ENCODE measurements around the gene HDAC5. TPM values are rescaled to one million over a fixed set of nuclear protein-coding genes. Genes with fewer than 3 reads are reported as not detected.

The HDAC5 gene
- total RNA-seq, 4 donors from 2014 or later = 23.3 to 91.7 (median 42.4) TPM

DNA sequence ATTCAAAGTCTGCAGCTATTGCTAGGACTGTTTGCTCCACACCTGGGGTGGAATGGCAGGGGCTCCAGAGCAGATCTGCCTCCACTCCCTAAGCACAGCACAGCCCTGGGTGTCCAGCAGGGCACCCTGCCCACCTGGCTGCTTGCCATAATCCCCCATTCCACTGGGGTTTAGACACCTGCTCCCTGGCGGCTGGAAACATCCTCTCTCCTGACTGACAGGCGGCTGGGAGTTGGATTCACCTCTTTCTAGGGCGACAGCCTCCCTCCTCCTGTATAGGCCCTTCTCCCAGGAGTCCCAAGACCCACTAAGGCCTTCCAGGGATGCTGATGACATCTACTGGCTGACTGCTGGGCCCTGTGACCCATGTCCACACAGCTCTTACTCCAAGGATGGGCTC is 18.0 kb downstream of the HDAC5 start:
- TF ChIP-seq, protein P1, sequence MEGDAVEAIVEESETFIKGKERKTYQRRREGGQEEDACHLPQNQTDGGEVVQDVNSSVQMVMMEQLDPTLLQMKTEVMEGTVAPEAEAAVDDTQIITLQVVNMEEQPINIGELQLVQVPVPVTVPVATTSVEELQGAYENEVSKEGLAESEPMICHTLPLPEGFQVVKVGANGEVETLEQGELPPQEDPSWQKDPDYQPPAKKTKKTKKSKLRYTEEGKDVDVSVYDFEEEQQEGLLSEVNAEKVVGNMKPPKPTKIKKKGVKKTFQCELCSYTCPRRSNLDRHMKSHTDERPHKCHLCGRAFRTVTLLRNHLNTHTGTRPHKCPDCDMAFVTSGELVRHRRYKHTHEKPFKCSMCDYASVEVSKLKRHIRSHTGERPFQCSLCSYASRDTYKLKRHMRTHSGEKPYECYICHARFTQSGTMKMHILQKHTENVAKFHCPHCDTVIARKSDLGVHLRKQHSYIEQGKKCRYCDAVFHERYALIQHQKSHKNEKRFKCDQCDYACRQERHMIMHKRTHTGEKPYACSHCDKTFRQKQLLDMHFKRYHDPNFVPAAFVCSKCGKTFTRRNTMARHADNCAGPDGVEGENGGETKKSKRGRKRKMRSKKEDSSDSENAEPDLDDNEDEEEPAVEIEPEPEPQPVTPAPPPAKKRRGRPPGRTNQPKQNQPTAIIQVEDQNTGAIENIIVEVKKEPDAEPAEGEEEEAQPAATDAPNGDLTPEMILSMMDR (IDR thresholded peaks at IDR 0.05; ENCODE audit: low read depth) = no peak

DNA sequence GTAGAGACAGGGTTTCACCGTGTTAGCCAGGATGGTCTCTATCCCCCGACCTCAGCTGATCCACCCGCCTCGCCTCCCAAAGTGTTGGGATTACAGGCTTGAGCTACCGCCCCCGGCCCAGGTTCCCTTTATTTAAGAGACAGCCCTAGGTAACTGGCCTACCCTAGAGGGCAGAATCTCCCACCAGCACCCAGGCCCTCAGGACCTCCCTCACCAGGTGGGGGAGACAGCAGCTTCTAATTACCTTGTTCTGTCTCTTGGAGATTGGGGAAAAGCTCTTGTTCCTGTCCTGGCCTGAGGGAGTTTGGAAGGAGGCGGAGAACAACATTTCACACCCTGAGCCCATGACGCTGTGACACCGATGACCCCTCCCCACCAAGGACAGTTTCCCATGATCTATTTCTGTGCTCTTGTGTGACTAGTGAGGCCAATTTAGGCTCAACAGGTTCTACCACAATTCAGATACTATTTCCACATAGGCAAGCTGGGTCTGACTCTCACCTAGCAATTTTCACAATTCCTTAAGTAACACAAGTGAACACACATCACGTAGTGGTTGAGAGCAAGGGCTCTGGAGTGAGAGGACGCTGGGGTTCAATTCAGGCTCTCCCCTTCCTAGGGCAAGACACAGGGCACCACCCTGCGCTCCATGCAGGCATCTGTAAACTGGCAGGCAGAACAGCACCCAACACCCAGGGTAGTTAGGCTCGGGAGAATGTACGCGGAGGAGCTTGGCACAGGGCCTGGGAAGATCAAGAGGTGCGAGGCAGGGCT is 20.4 kb downstream of the HDAC5 start:
- TF ChIP-seq, protein P1 (IDR thresholded peaks at IDR 0.05; ENCODE audit: low read depth) = no peak

DNA sequence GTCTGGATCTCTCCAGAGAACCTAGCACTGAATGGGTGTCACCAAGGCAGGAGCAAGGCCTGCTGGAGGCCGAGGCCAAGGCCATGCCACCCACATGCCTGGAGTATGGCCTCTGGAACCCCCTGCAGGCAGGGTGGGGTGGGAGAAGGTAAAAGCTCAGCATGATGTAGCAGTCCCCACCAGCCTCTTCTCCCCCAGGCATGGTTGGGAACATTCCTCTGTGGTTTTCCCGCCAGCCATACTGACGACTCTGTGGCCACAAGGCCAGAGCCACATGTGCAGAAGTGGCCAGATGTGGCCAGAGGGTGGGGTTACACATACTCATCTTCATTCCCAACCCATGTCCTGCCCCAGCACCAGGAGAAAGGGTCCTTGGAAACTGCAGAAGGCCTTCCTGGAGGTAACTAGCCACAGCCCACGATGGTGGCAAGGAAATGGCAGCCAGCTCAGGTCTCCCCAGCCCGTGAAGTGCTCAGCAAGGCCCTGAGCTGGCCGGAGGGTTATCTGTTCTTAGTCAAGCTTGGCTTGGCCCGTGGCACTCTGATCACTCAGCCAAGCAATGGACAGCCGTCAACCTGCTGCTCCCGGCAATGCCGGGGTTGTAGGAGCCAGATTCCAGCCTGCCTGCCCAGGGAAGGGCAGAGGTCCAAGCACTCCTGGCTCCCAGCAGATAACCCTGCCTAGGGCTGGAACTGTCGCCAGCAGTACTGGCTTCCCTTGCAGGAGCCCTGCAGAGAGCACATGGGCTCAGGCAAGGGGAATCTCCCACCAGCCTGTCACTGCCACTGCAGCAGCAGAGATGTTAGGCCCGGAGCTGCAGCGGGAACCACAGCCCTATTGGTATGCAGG is 26.1 kb downstream of the HDAC5 start:
- TF ChIP-seq, protein P1 (IDR thresholded peaks at IDR 0.05; ENCODE audit: low read depth) = no peak

DNA sequence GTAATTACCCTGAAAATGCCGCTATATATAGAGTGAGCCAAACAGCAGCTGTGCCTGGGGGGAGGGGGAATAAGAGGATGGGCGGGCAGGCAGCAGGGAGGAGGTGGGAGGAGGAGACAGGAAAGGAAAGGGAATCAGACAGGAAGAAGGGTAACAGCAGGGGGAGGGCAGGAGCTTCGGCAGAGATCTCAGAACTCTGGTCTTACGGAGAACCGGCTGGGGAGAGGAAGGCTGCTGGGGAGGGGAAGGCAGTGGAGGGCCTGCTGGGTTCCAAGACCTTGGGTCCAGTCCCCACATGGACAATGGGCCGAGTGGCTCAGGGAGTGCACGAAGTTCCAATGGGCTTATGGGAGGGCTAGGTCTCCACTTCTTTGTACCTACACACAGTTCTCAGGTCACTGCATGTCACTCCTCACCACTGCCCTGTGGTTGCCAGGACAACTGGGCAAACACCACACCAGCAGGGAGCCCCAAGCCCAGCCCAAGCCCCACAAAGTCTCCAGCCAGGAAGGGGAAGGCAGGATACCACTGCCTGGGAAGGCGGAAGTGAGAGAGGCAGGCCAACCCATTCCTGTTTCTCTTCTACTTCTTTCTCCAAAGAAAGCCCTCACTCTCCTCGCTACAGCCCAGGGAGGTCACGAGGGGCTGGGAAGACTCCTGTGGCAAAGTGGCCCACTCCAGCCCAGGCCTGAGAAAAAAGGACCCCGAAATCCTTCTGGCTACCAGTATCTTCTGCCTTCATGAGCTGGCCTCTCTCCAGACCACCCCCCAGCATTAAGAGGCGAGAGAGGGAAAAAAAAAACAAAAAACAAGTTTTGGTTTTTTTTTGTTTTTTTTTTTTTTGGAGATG is 27.6 kb downstream of the HDAC5 start:
- TF ChIP-seq, protein P1 (IDR thresholded peaks at IDR 0.05; ENCODE audit: low read depth) = no peak

DNA sequence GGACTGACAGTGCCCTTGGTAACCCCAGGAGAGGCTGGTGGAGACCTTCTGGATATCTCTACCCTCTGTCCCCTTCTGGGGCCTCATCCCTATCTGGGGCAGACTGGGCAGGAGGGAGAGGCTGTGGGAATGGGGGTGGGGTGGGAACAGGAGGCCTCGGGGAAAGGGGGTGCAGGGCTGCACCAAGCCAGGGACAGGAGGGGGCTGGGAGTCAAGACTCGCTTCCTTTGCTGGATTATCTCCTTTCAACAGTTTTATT is 28.1 kb downstream of the HDAC5 start:
- TF ChIP-seq, protein P1 (IDR thresholded peaks at IDR 0.05; ENCODE audit: low read depth) = no peak

DNA sequence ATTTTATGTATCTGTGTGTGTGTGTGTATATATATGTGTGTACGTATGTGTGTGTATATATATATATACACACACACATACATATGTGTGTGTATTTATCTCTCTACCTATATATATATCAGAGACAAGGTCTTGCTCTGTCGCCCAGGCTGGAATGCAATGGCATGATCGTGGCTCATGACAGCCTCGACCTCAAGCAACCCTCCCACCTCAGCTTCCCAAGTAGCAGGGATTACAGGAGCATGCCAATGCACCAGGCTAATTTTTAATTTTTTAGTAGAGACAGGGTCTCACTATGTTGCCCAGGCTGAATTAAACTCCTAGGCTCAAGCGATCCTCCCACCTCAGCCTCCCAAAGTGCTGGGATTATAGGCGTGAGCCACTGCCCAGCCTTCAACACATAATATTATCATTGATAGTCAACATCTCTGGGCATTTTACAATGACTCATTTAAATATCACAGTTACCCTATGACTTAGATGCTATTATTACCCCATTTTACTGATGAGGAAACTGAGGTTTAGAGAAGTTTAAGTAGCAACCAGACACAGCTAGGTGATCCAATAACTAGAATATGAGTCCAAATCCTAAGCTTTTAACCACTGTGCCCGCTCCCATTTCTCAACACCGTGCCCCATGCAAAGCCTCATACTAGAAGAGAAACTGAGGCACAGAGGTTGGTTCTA is 28.6 kb downstream of the HDAC5 start:
- TF ChIP-seq, protein P1 (IDR thresholded peaks at IDR 0.05; ENCODE audit: low read depth) = no peak
